ENCODE data around the gene SIRT5.

The SIRT5 gene

GRCh38 chr6:13554929-13555333, 19.5 kb upstream of the SIRT5 start:
- DNase-seq, result no peak

GRCh38 chr6:13557841-13558240, 16.6 kb upstream of the SIRT5 start:
- no peak for DNase-seq

GRCh38 chr6:13558718-13559117, 15.7 kb upstream of the SIRT5 start:
- no peak for DNase-seq

GRCh38 chr6:13559251-13559650, 15.2 kb upstream of the SIRT5 start:
- no peak for DNase-seq

GRCh38 chr6:13559968-13560650, 14.3 kb upstream of the SIRT5 start:
- DNase-seq, result no peak

GRCh38 chr6:13560651-13561044, 13.8 kb upstream of the SIRT5 start:
- no peak for DNase-seq

- DNase-seq, result no peak
Observed at GRCh38 chr6:13561624-13562267, 12.7 kb upstream of the SIRT5 start.

GRCh38 chr6:13563009-13563408, 11.4 kb upstream of the SIRT5 start:
- DNase-seq, result no peak

- no peak for DNase-seq
Observed at GRCh38 chr6:13565921-13566320, 8.5 kb upstream of the SIRT5 start.

- DNase-seq, result no peak
Observed at GRCh38 chr6:13566500-13566899, 7.9 kb upstream of the SIRT5 start.

- DNase-seq, result no peak
Observed at GRCh38 chr6:13568970-13569369, 5.4 kb upstream of the SIRT5 start.

GRCh38 chr6:13572240-13572639, 2.2 kb upstream of the SIRT5 start:
- DNase-seq, result no peak

- no peak for DNase-seq
Observed at GRCh38 chr6:13572951-13573654, 1.3 kb upstream of the SIRT5 start.

GRCh38 chr6:13573669-13574110, 711 bp upstream of the SIRT5 start:
- DNase-seq, result peak; percentile 7

- peak; percentile 92 for DNase-seq
Observed at GRCh38 chr6:13574149-13574570, 241 bp upstream of the SIRT5 start.

- no peak for DNase-seq
Observed at GRCh38 chr6:13575377-13575775, 975 bp downstream of the SIRT5 start.

GRCh38 chr6:13576017-13576416, 1.6 kb downstream of the SIRT5 start:
- DNase-seq, result no peak

GRCh38 chr6:13577926-13578325, 3.5 kb downstream of the SIRT5 start:
- no peak for DNase-seq

- no peak for DNase-seq
Observed at GRCh38 chr6:13579911-13580310, 5.5 kb downstream of the SIRT5 start.

GRCh38 chr6:13581700-13582229, 7.4 kb downstream of the SIRT5 start:
- DNase-seq, result no peak

GRCh38 chr6:13586603-13587542, 12.5 kb downstream of the SIRT5 start:
- DNase-seq, result no peak

- DNase-seq, result no peak
Observed at GRCh38 chr6:13589801-13590200, 15.4 kb downstream of the SIRT5 start.

Measured in stimulated activated CD4-positive, alpha-beta T cell treated with anti-CD3 and anti-CD28 coated beads, Interleukin-4, amount 100 ng/mL, for 1 hour (primary cell).